Endometrium (tissue), 2 donors: ENCODE results near the gene PKIG.
"Not testable (repeated sequence)": the region's sequence is repeated elsewhere in the genome, so short reads cannot be mapped to it uniquely, and the experiment has no call there.

ENCODE experiments used
- FAIRE-seq: peaks from 2 replicates; lab custom pipeline; 2012; peaks lifted over from hg19 to GRCh38; lab: Jason Lieb, UNC
- donor health status: control.
- donor health status: control.

Gene PKIG

DNA sequence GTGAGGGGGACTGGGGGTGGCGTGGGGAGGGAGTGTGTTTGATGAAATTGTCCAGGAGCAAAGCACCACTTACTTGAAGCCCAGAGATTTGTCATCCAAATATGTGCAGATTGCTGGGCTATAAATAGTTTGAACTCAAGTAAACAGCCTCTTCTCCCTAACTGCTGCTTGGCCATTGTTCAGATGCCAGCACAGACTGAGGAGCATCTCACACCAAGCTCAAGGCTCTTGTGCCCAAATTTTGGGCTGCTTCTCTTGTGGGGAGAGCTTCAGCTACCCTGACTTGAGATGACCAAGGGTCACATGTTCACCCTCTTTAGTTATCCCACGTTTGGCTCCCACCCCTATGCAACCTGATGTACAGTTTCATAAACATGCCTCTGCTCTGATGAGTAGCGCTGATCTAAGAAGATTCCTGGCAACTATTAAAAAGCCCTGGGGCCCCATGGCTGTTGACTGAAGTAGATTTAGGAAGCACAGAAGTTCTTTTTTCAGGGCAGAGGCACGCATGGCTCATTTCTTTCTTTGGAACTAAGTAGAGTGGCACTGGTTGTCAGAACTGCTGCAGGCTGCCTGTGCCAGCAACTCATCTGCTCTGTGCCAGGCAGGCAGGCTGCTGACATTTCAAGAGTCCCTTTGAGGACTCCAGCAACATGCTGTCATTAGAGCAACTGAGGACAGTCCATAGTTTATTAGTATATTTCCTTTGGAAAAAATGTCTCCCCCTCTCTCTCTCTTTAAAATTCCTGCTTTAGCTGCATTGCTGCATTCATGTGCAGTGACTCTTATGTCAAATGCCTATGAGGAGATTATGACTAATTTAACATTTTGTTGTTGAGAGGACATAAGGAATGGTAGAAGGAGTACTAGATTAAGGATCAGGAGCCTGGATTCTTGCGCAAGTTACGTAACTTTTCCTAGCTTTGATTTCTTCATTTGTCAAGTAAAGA, 9.6 kb upstream of the PKIG start:
- no peak for FAIRE-seq

DNA sequence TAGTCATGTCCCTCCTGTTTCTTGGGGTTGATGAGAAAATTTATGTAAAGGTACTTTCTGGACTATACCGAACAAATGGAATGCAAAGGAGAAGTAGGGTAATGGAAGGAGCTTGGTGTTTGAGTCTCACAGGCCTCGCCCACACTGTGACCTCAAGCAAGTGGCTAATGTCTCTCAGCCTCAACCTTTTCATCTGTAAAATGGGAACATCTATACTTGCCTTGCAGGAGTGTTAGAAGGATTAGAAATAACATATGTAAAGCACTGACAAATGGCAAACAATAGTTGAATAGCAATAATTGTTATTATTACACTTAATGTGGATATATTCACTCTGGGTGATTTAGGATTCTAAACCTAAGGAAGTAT, 8.9 kb upstream of the PKIG start:
- no peak for FAIRE-seq

DNA sequence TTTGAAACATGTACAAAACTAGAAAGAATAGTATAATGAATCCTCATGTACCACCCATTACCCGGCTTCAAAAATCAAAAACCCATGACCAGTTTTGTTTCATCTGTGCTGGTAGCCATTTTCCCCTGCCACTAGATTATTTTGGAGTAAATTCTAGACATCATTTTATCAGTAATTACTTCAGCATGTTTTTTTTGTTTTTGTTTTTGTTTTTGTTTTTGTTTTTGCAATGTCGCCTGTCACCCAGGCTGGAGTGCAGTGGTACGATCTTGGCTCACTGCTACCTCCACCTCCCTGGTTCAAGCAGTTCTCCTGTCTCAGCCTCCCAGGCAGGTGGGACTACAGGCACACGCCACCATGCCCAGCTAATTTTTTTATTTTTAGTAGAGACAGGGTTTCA, 8.0 kb upstream of the PKIG start:
- FAIRE-seq = no peak

DNA sequence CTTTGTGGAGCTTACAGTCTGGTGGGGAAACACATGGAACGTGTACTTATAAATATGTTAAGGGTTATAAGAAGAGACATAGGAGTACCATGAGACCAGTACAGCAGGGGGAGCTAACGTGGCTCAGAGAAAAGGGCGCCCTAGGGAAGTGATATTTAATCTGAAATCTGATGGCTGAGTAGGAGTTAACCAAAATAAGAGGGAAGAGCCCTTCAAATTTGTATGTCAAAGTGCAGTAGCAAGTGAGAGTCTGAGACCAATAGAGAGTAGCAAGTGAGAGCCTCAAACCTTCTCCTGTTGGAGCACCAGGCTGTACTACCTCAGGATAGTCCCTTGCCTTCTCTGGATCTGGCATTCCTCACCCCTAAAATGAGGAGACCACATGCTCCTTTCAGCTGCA, 6.1 kb upstream of the PKIG start:
- no peak for FAIRE-seq

DNA sequence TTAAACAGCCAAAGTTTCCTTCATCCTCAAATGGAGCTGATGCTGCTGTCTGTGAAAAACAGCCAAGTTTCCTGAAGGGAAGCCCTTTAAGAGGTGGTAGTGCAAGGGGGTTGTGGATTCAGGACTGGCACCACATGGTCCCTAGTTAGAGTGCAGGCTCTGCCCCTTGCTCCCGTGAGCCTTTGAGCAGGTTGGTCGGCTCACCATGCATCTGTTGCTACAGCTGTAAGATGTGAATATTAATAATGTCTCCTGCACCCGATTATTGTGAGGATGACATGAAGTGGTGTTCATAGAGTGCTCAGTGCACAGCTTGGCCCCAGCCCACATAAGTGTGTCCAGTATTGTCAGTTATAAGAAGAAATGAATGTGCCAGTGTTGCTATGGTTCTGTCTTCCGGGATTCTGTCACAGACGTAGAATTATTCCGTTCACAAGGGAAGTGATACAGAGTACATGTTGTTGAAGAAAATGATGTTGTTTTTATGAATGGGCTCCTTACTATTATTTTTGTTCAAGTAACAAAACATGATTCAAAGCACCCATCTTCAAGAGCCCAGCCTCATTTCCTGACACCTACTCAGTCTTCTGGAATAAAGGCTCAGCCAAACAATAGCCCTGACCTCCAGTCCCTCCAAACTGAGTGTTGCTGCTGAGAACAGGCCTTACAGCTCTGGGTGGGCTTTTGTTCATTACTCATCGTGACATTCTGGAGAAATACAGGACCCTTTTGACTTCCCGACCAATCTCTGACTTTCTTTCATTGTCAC, 2.9 kb upstream of the PKIG start:
- no peak for FAIRE-seq

DNA sequence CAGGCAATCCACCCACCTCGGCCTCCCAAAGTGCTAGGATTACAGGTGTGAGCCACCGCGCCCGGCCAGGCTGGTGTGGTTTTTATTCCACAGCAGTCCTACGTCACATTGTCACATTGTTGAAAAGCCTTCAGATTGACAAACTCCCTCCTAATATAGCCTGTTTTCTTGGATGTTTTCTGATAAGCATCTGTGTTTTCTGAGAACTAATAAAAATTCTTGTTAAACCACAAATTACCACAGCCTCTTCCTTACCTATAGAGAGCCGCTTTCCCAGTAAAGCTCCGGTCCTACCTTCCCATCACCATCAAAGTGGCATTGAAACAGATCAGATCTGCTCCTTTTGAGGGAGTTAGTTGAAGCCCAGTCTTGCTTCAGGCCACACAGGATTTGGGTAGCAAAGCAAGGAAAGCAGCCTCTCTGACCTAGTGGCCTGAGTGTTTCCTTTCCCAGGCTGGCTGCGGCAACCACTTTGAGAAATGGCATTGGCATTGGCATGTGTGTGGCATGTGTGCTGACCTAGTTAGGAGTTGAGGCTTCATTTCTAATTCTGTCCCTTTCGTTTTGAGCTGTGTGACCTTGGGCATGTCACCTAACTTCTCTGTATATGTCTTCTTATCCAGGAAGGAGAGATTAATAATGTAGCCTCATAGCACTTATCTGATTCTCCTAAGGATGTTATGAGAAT, 1.7 kb upstream of the PKIG start:
- FAIRE-seq = no peak

DNA sequence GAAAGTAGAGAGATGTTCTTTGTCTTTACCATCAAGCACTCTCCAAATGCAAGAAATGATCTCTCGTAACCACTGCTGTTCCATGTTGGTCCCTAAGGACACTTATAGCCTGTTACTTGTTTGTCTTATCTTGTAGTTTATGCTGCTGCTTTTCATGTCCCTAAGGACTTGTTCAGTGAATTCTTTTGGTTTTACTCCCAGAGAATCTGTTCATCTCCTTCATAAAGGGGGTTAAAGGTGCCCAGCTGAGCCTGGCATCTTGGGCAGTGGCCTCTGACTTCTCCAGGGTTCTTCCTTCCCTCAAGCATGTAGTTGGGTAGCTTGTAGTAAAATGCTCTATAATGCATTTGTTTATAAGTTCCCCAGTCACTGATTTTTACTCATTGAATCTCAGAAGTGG, 864 bp upstream of the PKIG start:
- FAIRE-seq = no peak

DNA sequence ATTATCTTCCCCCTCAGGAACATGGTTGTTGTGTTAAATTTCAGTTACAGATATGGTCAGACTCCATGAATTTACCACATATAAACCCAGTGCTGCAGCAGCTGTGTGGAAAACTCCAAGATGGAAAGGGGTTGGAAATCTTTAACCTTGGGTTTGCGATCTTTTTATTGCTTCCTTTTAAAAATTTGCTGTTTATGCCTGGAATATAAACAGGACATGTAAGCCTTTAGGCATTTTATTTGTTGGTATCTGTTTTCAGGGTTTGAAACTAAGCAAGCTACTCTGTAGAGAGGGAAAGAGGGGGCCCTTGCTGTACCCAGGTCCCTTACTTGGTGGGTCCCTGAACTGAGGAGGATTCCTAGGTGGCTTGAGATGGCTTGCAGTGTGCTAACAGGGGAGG, 778 bp downstream of the PKIG start:
- no peak for FAIRE-seq

DNA sequence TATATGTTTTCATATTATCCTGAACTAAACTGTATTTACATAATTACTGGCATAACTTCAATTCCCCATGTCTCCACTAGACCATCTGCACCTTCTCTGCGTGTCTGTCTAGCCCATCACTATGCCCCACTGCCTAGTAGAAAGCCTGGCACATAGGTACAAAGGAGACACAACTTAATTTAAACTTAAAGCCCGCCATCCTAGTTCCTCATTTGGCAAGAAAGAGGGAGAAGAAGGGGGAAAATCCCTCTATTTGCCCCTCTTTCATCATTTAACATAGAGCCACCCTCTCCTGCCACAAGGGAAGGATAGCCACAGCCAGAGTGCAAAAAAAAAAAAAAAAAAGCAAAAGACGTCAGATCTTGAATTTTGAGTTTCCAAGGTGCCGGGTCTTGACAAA, 1.8 kb downstream of the PKIG start:
- FAIRE-seq = no peak

DNA sequence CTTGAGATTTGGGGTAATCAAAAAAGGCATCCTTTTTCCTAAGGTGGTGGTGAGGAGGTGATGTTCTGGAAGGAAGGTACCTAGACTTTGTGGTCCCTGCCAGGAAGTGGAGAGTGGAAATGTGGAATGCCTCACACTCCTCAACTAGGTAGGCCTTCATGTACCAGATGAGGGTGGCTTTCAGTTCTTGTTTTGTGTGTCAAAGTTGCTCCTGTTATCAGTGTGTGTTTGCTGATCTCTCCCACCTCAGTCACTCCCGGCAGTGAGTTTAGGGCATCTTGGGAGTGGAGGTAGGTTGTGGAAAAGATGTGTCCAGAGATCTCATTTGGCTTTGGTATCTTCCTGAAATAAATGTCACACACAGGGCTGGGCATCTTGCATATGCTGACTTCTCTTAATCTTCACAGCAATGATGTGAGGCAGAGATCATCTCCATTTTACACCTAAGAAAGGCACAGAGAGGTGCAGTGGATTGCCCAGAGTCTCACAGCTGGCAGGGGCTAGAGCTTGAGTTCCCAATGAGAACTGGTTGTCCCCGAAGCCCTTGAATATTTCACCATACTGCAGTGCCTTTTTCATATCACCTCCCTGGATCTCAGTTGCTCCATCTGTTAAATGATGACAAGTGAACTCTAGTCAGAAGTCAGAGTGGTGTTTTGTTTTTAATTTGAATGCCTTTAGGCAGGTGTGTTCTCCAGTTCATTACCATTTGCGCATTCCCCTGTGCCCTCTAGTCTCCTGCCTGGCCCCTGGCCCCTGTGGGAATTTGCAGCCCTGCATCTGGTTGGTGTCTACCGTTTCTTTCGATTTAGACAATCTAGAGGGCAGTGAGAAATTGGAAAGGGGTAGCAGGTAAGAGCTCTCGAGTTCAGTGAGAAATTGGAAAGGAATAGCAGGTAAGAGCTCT, 2.9 kb downstream of the PKIG start:
- no peak for FAIRE-seq

DNA sequence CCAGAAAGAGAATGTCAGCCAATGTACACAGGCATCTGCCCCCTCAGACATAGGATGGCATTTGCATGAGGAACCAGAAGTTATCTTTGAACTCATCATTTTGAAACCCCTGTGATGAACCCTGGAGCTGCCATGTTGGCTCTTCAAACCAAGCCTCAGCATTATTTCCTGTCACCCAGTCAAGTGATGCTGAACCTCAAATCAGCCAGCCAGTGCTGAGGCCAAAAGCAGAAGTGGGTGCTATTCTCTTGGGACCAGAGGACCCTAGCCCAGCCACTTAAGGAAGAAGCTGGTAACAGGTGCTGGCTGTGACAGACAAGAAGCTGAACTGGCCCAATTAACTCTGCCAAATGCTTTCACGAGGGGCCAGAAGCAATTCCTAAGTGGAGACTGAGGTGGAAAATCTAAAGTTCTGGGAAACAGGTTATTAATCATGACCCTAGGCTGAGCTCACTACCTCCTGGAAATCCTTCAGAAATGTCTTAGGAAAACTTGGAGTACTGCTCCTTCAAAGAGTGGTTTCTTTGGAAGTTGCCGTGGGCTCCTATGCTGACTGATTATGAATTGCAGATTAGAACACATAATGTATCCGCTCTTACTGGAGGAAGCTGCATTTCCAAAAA, 4.0 kb downstream of the PKIG start:
- no peak for FAIRE-seq

DNA sequence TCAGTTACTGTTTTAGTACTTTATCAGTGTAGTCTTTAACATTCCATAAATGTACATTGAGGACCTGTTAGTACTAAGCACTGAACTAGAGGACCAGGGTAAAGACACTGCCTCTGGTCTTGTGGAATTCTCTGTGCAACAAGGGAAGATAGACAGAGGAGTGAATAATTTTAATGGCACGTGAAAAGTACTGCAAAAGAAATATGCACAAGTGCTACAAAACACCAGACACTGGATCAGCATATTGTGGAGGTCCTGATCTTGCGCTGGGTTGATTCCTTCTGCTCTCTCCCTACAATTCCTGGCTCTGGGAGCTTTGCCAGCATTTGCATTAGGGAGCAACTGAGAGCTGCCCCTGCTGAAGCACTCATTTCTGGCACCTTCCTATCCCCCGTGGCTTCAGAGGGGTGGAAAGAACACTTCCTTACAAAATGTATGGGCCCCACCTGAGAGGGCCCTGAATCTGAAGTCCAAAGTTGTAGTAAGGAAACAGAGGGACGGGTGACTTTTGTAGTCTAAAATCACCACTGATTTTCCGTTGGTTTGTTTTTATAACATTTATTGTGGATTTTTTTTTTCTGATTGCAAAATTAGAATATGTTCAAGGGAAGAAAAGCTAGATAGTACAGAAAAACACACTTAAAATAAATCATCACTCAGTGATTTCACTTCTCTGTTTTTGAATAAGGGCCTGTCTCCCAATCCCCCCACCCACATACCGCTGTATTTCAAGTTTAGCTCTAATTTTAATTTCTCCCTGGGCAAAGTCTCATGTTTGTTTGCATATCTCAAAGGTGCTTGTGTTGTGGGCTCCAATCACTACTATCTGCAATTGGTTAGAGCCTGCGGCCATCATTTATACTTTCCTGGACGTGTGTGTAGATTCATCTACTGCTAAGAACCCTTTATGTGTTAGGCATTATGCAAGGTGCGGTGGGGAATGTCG, 4.9 kb downstream of the PKIG start:
- no peak for FAIRE-seq

DNA sequence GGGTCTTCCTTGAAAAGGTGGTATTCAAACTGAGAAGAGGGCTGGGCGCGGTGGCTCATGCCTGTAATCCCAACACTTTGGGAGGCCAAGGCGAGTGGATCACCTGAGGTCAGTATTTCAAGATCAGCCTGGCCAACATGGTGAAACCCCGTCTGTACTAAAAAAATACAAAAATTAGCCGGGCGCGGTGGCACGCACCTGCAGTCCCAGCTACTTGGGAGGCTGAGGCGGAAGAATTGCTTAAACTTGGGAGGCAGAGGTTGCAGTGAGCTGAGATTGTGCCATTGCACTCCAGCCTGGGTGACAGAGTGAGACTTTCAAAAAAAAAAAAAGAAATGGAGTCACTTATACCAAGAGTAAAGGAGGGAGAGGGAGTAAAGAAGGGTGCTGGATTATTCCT, 5.9 kb downstream of the PKIG start:
- not testable (repeated sequence) for FAIRE-seq

DNA sequence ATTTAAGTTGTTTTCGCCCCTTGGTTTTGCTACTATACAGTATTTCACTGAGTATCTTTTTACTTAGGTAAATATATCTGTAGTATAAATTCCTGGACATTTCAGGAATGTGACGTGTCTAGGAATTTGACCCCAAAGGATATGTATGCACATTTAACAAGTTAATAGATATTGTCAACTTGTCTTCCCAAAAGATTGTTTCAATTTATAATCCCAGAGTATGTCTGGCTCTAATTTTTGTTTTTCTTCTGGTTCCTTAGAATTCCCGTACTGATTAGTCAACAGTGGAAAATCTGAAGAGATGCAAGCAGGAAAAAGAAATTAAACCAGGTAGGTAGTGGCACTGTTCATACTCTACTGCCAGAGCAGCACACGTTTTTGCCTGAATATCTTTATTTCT, 7.2 kb downstream of the PKIG start:
- FAIRE-seq = no peak

DNA sequence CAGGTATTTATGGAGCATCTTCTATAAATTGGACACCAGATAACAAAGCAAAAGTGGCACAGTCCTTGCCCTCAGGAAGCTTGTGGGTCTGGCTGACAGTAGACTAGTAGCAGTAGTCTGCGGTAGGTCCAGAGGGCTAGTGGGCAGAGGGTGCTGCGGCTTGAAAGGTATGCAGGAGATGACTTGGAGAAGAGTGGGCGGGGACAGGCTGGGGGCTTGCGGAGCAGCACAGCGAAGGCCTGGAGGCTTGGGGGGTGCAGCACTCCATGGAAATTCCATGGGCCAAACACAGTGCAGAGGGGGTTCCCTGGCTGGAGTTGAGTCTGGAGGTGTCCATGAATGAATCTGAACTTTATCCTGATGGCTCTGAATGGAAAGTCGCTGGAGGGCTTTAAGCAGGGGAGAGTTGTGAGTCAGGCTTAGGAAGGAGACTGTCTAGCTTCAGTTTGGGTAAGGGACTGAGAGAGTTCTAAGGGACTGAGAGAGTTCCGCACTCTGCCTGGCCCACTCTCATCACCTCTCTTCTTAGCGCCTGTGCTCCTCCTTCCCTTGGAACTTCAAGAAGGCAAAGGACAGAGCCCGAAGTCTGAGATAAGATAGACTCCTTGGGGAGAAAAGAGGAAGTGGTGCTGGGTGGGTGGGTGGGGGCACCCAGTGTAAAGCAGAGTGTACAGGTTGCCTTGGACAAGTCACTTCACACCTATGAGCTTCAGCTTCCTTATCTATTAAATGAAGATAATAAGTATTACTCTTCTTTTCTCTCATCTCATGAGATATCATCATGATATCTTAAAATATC, 8.8 kb downstream of the PKIG start:
- no peak for FAIRE-seq

DNA sequence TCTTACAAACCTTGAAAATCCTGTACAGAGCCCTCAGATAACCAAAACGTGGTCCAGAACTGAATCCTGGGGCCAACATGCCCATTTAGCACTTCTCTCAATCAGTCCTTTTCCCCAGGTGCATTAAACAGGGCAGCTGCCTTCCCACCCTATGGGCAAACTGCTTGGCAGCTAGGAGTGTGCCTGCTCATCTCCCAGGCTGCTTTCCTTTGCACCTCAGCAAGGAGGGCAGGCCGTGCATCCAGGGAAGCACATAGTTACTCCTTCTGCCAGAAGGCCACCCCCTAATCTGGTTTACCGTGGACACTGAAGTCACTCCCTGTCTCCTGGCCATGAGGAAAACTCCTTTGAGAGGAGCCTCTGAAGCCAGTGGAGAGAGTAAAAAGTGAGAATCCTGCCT, 10.0 kb downstream of the PKIG start:
- FAIRE-seq = no peak

DNA sequence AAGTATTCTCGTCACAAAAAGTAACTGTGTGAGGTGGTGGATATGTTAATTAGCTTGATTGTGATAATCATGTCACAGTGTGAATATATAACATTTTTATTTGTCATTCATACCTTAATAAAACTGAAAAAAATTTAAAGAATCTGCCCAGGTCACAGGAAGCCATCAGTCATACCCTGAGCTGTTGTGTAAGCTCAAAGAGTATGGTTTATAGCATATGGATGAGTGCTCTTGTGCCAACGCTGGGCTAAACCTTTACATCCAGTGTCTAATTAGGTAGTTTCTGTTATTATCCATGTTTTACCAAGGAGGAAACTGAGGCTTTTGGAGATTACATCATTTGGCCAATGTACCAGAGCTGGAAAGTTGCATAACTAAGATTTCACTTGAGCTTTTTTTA, 11.4 kb downstream of the PKIG start:
- no peak for FAIRE-seq

DNA sequence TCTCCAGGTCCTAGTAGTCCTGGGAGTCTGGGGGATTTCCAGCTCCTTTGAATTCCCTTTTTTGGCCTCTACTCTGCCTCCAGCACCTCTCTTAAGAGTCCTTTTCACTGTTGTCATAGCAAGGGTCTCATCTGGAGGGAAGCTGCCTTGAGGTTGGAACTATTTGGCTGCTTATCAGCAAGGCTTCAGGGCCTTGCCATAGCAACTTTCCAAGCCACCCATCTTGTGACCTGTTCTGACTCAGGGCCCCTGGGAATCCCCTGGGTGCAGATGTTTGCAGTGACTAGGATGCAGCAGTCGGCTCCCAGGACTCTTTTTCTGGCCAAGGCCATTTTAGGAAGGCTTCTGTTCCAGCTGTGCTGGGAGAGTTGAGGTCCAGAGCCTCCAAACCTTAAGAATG, 12.4 kb downstream of the PKIG start:
- FAIRE-seq = no peak

DNA sequence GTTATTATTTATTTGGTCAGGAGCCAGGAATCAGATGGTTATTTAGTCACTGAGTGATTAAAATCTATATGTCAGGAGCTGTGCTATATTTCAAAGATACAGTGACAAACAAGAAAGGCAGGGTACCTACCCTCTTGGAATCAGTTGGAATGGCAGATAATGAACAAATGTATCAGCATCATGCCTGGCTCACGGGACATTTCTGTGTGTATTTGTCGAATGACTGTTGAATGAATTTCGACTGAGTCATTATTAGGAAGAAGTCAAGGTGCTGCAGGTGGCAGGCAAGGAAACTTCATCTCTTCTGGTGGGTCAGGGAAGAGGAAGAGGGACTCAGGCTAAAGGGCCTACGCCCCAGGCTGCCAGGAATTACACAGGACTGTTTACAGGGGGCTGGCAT, 13.6 kb downstream of the PKIG start:
- no peak for FAIRE-seq
